Heart right ventricle (tissue), 16 donors: ENCODE data around the gene DNAJB9. TPM values are rescaled to one million over a fixed set of nuclear protein-coding genes. Genes with fewer than 3 reads are reported as not detected.

ENCODE experiments used
- ATAC-seq, 8 donors: fragments of 200-7000 bp; cut with Tn5 transposase; one replicate each; pipeline ENCODE4 v1.9.1; 2020; ENCODE audit warnings: mild to moderate bottlenecking in 8 of 8, moderate library complexity in 8 of 8, moderate number of reproducible peaks in 1 of 8
- DNase-seq, 2 donors: peaks; one replicate each; pipeline ENCODE4 v3.0.0-alpha.2; 2020
- H3K27ac ChIP-seq, 10 donors: fragments of 200-600 bp; sonication (generic) in 2 of 10; one replicate each; pipeline versions ENCODE4 v1.5.0 to v1.8.0; 2020 to 2022; ENCODE audit warnings: mild to moderate bottlenecking in 3 of 10
- H3K27me3 ChIP-seq, 7 donors: fragments of 200-600 bp; one replicate each; pipeline ENCODE4 v1.8.0; 2021 to 2022; ENCODE audit warnings: mild to moderate bottlenecking in 2 of 7
- H3K36me3 ChIP-seq, 9 donors: fragments of 200-600 bp; sonication (generic) in 1 of 9; one replicate each; pipeline versions ENCODE4 v1.5.0 to v1.8.0; 2020 to 2022; ENCODE audit warnings: mild to moderate bottlenecking in 2 of 9
- H3K4me1 ChIP-seq, 9 donors: fragments of 200-600 bp; sonication (generic) in 1 of 9; one replicate each; pipeline versions ENCODE4 v1.5.0 to v1.8.0; 2020 to 2022; ENCODE audit warnings: mild to moderate bottlenecking in 4 of 9
- H3K4me3 ChIP-seq, 10 donors: fragments of 200-600 bp; sonication (generic) in 2 of 10; one replicate each; pipeline versions ENCODE4 v1.5.0 to v1.8.0; 2020 to 2022; ENCODE audit warnings: mild to moderate bottlenecking in 7 of 10, moderate library complexity in 2 of 10
- H3K9me3 ChIP-seq, 11 donors: fragments of 200-600 bp in 10 of 11; sonication (generic) in 2 of 11; one replicate each; pipeline versions ENCODE4 v1.5.0 to v1.8.0; 2013 to 2022; ENCODE audit warnings: mild to moderate bottlenecking in 2 of 11, control low read depth in 1 of 11, moderate library complexity in 1 of 11
- WGBS, 2 donors: extraction: QIAGEN DNeasy Blood & Tissue Kit; methylation state at CpG; one replicate each; pipeline ENCODE4 v1.1.7; 2013; ENCODE audit warnings: inconsistent platforms in 1 of 2; 5-methylcytosine and 5-hydroxymethylcytosine counted together
- intact Hi-C, 10 donors: fragments of 100-400 bp; cut with DNase I; formaldehyde crosslinking; loops; one replicate each; pipeline versions ENCODE4 v1.11.1 to v1.14.2; 2022
- polyA plus RNA-seq, 2 donors: library from polyadenylated mRNA; stranded (reverse); fragments of 200-250 nt; gene quantifications; one replicate each; pipeline ENCODE4 v1.2.3, GENCODE V29; 2013
- total RNA-seq, 10 donors: library from RNA; stranded (reverse); fragmentation: NEBNext Ultra II Directional in 3 of 10; extraction: Animal tissue kit (Norgen Biotek cat#: 25700) in 3 of 10; gene quantifications; one replicate each; pipeline versions ENCODE4 v1.2.1 to v1.2.4, GENCODE V29; 2021 to 2023
- TF ChIP-seq, protein P1 (sequence below), 9 donors: fragments of 200-600 bp; sonication (generic) in 2 of 9; IDR thresholded peaks; one replicate each; pipeline versions ENCODE4 v1.5.0 to v1.8.0; 2021 to 2022; ENCODE audit warnings: antibody characterized with exemption in 9 of 9, mild to moderate bottlenecking in 5 of 9, moderate library complexity in 1 of 9
- donor health status: Arrhythmogenic right ventricular cardiomyopathy.
- donor health status: ischemic (EF 13 %, LVEDD 7.1; RV severe dilation, severe dysfunction).
- donor health status: healthy with polysubstance abuse.
- donor health status: DM: no; HTN: yes; CAD: no.
- donor health status: DM: no; HTN: no; CAD: no.
- donor health status: ischemic (EF 25% LVEDD 6.9; RV normal size, moderate dysfunction).
- donor health status: ischemic (EF 25% LVEDD 5.7; RV mildly dilated, moderate dysfunction).
- donor health status: healthy.
- donor health status: DM: yes; HTN: yes; CAD: no.
- donor health status: Ischemic cardiomyopathy.
- donor health status: ischemic (EF 35%, LVEDD 5.7; RV mildly dilated, moderate dysfunction).
- donor health status: nonischemic (EF 11% LVEDD 7.7; RV severe dilation, severe dysfunction).
- donor health status: DM: yes; HTN: yes; CAD: no.
- donor health status: PGD.
- donor health status: ischemic (EF 29% LVEDD 5.4; RV normal size, mild dysfunction).
- donor health status: nonischemic (EF 23%, LVEDD 6.1; RV moderate dilation, normal function).

DNAJB9 gene
- total and polyA plus RNA-seq, 12 donors: 10.1 to 59.1 (median 45.4) TPM

DNA sequence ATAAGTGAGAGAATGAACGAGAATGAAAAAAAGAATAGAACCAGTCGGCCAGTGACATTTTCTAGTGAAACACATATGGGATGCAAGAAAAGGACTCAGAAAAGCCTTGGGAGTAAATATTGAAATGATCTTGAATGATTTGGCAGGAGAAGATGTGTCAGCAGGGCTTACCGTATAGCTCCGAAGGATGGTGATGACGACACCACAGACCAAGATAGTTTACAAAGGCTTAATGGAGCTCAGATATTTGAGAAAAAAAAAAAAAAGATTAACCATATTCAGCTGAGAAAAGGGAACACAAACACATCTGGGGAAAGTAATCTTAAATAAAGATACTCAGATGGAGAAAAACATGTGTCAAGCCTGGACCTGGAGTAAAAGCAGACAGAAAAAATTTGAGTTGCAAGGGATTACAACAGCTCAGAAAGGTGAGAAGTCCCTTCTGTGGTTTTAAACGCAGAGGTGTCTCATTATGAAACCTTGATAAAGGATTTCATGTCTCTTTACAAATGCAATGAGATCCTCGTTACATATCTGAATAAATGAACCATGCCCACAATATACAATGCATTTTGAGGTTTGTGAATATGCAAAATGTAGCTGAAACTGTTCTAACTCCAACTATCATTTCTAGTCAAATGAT lies 36.0 kb downstream of the DNAJB9 start:
- WGBS, 2 donors: 77% methylated on average over 7 of the region's 7 CpGs
- intact Hi-C loops: no loop called here
- H3K4me3 ChIP-seq: no peak overlapping the region
- no peak overlapping the region for H3K27ac ChIP-seq
- no peaks in the 10 kb centered on the region for H3K4me1 ChIP-seq
- TF ChIP-seq, protein P1, sequence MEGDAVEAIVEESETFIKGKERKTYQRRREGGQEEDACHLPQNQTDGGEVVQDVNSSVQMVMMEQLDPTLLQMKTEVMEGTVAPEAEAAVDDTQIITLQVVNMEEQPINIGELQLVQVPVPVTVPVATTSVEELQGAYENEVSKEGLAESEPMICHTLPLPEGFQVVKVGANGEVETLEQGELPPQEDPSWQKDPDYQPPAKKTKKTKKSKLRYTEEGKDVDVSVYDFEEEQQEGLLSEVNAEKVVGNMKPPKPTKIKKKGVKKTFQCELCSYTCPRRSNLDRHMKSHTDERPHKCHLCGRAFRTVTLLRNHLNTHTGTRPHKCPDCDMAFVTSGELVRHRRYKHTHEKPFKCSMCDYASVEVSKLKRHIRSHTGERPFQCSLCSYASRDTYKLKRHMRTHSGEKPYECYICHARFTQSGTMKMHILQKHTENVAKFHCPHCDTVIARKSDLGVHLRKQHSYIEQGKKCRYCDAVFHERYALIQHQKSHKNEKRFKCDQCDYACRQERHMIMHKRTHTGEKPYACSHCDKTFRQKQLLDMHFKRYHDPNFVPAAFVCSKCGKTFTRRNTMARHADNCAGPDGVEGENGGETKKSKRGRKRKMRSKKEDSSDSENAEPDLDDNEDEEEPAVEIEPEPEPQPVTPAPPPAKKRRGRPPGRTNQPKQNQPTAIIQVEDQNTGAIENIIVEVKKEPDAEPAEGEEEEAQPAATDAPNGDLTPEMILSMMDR (IDR thresholded peaks at IDR 0.05): no peak
- DNase-seq: no peak
- H3K9me3 ChIP-seq: no peaks in the 10 kb centered on the region
- peaks cover 0 to 7% (median 0%) of the 10 kb centered on the region in 7 donors for H3K27me3 ChIP-seq
- H3K36me3 ChIP-seq: no peaks in the 10 kb centered on the region
- no peak for ATAC-seq

DNA sequence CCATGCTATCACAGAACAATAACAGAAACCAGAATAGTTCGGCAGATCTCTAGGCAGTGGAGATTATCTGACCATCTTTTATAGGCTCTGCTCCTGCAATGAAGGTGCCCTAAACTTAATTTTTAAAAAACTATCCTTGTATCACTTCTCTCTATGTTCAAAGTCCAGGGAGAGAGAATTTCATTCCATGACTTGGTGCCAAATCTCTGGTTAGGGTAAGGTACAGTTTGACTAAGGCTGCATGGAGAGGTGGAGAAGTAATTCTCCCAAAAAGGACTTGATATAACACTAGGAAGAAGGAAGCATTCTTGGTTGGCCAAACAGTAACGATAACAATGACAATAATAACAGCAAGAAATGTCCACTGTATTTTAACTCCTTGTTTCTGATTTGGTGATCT lies 40.0 kb downstream of the DNAJB9 start:
- intact Hi-C loops: no loop called here
- peaks cover 0 to 5% (median 0%) of the 10 kb centered on the region in 7 donors for H3K27me3 ChIP-seq

DNA sequence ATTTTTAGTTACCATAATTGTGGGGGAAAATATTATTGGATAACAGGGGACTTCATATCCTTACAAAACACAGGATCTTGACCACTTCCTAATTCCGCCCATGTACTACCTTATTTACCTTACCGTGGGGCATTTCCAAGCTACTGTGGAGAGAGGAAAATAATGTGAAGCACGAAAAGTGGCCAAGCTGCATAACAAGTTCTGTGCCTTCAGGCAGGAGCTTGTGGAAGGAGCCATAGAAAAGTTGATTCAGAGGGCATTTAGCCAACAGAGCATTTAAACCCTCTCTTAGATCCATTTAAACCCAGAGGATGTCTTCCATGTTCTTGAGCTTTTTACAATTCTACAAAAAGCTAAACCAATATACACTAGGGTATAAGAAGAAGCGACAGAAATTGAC lies 41.6 kb downstream of the DNAJB9 start:
- peaks cover 0 to 5% (median 0%) of the 10 kb centered on the region in 7 donors for H3K27me3 ChIP-seq
- DNase-seq (no peak), ATAC-seq (no peak)
- H3K4me3 ChIP-seq: no peak overlapping the region
- 64 to 77% methylated on average over 4 of the region's 4 CpGs for WGBS, 2 donors
- no peaks in the 10 kb centered on the region for H3K9me3 ChIP-seq
- intact Hi-C loops: no loop called here
- H3K36me3 ChIP-seq: no peaks in the 10 kb centered on the region
- H3K4me1 ChIP-seq: no peaks in the 10 kb centered on the region
- TF ChIP-seq, protein P1 (IDR thresholded peaks at IDR 0.05): no peak
- no peak overlapping the region for H3K27ac ChIP-seq

More for the DNA sequence above, 40.0 kb downstream of the DNAJB9 start:
- no peaks in the 10 kb centered on the region for H3K36me3 ChIP-seq
- DNase-seq (no peak), ATAC-seq (no peak)
- no peaks in the 10 kb centered on the region for H3K4me1 ChIP-seq
- H3K9me3 ChIP-seq: no peaks in the 10 kb centered on the region
- WGBS, 2 donors: 58 to 74% methylated on average over 2 of the region's 2 CpGs
- TF ChIP-seq, protein P1 (IDR thresholded peaks at IDR 0.05): no peak
- H3K27ac ChIP-seq: no peak overlapping the region
- H3K4me3 ChIP-seq: no peak overlapping the region

DNA sequence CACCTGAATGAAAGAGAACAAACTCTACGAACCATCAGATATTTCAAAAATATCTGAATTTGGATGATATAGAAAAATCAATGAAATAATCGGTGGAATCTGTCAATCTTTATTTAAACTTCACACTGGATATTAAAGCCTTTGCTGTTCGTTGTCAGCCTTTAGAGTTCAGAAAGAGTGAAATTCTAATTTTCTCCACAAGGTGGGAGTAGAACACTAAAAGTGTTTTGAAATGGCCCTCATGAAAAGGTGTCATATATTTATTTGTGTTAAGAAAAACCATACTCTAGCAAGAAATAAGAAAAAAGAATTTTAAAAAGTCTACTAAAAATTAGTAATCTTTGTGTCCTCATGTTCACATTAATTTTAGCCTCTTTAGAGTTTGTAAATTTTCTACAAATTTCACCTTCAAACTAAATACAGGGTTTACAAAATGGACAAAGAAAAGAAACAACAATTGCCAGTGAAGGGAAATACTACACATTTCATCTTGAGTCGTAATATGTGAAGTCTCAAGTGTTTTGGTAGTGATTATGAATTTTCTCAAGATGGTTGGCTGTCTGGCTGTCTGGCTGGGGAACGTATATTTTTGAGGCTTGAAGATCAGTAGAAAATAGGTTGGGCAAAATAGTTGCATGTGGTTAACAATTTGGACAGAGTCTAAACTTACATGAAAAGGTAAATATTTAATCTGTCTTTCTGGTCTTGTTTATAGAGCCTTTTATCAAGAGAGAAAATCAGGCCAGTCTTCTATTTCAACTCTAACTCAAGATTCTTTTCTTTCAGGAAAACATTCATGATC lies 43.7 kb downstream of the DNAJB9 start:
- no peak for ATAC-seq
- TF ChIP-seq, protein P1 (IDR thresholded peaks at IDR 0.05): peak; percentile 59 to 86 (median 78)
- no peak for DNase-seq
- Histone ChIP-seq H3K27ac (no peak overlapping the region), H3K9me3 (no peaks in the 10 kb centered on the region), H3K27me3 (peaks cover 0 to 5% (median 0%) of the 10 kb centered on the region in 7 donors), H3K4me3 (no peak overlapping the region), H3K36me3 (no peaks in the 10 kb centered on the region), H3K4me1 (peaks cover 0 to 8% (median 0%) of the 10 kb centered on the region in 9 donors)
- intact Hi-C loops: no loop called here
- WGBS, 2 donors: 21 to 24% methylated on average over 5 of the region's 5 CpGs
